Fibroblast of lung (primary cell): ENCODE data around the gene ALDOB.

Experiments used
- CTCF ChIP-seq, 2 donors: IDR thresholded peaks in 1 of 2; conservative IDR thresholded peaks in 1 of 2; 1 replicate in 1 of 2; 2 replicates in 1 of 2; pipeline ENCODE4 v1.5.1; 2011 to 2012; ENCODE audit warnings: low read length in 2 of 2, control low read depth in 1 of 2, inconsistent platforms in 1 of 2, low read depth in 1 of 2, mild to moderate bottlenecking in 1 of 2
- EZH2 ChIP-seq: IDR thresholded peaks from 2 replicates; pipeline ENCODE4 v1.5.1; 2012; ENCODE audit warnings: low read length, control low read depth, mild to moderate bottlenecking; ENCODE audit errors: missing control alignments

- TF ChIP-seq CTCF (conservative IDR thresholded peaks at IDR 0.05 in 1 of 2, IDR thresholded peaks at IDR 0.05 in 1 of 2; ENCODE audit: low read depth in 1 of 2, low read length in 2 of 2) (no peak), EZH2 (no peak)
Measured at GRCh38 chr9:101462558-101462957, 27.0 kb upstream of the ALDOB start.
